Measurements from ENCODE around the gene THSD7A.

Gene THSD7A

GRCh38 chr7:11623093-11623678, 208.8 kb downstream of the THSD7A start:
- DNase-seq, result no peak

DNA sequence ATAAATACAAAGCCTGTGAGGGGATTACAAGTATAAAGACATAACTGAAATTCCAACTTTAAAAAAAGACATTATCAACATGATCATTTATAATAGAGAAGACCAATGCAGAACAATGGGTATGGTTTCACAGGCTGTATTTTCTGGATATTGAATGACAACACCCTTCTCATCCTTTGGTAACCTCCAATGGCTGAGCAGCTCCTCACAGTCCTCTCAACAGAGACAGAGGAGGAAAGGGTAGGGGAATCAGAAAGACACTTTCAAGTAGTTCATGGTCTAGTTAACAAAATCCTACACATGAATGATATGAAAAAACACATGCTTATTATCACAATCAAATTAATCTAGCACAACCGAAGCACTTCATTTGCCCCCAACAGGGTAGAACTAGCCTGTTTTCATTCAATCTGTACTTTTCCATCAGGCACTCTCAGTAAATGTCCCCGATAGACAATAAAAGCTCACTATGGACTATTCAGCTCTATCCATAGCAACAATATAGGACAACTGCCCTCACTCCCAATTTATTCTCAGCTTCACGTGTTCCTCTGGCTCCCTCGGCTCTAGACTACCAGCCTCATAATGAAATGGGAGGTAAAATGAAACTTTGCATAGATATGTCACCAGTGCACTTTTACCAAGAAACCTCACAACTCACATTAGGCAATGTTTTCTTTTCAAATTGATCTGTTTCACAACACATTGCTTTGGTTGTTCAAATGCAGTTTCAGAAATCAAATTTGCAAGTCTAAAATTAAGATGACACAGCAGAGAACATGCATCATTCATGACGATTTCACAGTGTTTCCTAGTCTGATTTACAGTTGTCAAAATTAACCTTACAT, 211.4 kb downstream of the THSD7A start:
- no peak for DNase-seq

DNA sequence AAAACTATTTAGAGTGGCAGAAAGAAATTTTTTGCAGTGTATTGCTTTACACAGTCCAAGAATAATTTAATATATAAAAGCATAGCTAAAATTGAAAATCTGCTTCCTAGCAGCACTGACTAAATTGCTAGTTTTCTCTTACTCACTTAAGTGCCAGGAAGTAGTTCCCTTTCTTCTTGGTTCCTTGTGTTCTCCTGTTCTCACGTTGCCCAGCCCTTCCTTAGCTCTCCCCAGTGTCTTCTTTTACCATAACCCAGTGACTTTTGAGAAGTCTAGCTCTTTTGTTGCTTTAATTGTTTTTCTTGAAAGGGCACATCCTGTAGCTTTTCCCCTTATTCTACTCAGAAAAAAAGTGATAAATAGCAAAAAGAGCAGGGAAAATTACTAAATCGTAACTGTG, 215.5 kb downstream of the THSD7A start:
- no peak for DNase-seq

- DNase-seq, result no peak
Measured at GRCh38 chr7:11615174-11615573, 216.8 kb downstream of the THSD7A start.

- DNase-seq, result no peak
Measured at GRCh38 chr7:11613292-11613930, 218.6 kb downstream of the THSD7A start.

DNA sequence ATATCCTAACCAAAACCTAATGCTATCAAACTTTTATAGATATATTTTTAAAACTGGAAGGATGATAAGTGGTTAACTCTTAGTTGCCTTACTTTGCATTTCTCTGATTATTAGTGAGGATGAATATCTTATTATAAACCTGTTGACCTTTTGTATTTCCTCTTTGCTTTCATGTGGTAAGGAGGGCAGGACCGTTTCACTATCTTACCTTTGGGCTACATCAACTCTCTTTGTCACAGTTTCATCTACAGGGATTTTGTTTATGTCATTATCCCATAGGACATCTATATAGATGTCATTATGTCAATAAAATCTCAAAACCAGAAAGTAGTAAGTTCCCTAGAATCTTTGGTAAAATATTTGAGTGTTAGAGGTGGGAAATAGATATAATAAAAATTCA, 219.3 kb downstream of the THSD7A start:
- no peak for DNase-seq

- no peak for DNase-seq
Measured at GRCh38 chr7:11609096-11609670, 222.8 kb downstream of the THSD7A start.

DNA sequence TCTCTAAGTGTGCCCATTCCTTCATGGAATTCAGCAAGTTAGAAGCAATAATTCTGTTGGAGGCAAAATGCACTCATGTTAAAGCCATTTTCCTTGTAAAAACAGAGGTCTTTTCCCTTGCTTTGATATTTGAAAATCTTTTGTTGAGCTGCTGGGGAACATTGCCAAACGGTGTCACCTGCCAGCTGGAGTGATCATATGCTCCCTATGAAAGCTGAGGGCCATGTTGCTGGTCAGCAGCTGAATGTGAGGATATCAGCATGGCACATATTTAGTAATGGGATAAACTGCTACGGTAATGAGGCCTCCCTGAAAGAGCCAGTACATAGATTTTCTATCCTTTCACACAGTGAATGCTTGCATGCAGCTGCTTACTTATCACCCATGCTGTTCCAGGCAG, 224.3 kb downstream of the THSD7A start:
- no peak for DNase-seq

DNA sequence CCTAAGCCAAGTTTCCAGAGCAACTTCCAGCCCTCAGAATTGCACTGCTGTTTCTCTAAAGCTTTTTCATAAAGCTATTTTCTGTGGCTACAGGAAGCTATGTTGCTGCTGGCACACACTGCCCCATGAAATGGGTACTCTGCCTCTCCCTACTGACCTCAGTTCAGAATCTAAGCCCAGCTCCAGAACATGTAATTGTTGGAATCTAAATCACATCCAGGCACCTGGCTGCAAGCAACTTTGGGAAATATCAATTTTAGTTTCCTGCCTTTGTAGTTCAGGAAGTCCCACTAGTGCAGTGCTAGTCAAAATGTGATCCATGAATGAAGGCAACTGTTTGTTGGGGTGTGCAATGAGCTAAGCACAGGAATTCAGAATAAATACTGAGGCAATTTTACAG, 226.2 kb downstream of the THSD7A start:
- DNase-seq, result no peak

- DNase-seq, result no peak
Measured at GRCh38 chr7:11604505-11604904, 227.5 kb downstream of the THSD7A start.

GRCh38 chr7:11601761-11602160, 230.2 kb downstream of the THSD7A start:
- DNase-seq, result no peak

- DNase-seq, result no peak
Measured at GRCh38 chr7:11593322-11593721, 238.7 kb downstream of the THSD7A start.

- no peak for DNase-seq
Measured at GRCh38 chr7:11592699-11593098, 239.3 kb downstream of the THSD7A start.

DNA sequence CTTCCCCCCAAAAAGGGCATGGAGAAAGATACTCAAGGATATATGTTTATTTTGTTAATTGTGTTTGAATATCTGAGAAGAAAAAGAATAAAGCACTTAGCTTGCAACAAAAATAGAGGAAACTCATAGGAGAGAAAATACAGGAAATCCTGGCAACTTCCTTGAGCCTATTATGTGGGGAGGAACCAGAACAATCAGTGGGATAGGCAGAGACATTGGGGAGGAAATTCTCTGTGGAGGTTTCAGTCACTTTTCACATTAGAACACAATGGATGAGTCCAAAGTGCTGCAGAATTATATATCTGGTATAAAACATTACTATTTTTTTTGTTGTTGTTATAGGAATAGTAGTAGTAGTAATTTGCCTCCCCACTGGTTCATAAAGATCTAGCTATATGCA, 240.1 kb downstream of the THSD7A start:
- no peak for DNase-seq

DNA sequence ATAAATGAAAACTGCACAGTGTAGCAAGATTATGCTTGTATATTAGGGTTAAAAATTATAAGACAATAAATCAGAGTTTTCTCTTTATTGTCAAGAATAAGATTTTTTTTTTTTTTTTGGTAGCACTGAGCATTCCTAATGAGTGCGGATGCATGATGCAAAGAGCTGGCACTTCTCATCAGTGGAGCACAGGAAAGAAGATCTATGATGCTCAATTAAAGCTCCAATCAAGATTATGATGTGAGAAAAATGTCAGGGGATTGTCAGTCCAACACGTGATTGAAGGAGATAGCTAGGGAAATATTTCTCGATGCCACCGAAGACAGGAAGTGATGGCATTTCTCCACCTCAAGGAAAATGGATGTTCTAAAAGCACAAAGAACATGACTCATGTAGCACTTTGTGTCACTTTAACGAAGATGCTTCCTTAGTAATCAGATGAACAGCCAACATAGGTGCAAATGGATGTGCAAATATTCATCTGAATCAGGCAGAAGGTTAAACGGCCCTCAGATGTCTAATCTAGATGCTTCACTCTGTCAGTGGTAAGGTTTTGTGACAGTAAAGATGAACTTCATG, 240.9 kb downstream of the THSD7A start:
- DNase-seq, result no peak

GRCh38 chr7:11589251-11589650, 242.7 kb downstream of the THSD7A start:
- DNase-seq, result no peak

- no peak for DNase-seq
Measured at GRCh38 chr7:11587814-11588213, 244.2 kb downstream of the THSD7A start.

DNA sequence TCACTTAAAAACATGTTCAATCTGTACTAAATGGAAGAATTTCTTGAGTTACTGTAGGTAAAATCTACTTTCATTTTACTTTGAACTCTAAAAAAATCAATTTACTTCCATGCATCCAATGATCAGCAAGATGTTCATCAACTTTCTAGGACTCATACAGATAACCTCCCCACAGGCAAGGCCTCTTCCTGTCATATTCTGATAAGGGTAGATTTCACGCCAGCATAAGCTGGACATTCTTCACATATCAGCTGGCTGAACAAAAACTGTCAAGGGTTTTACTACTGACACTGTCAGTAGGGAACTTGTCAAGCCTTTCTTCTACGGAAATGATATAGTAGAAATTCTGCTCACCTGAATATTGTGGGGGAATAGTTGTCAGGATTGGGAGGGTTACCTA, 244.9 kb downstream of the THSD7A start:
- DNase-seq, result no peak

DNA sequence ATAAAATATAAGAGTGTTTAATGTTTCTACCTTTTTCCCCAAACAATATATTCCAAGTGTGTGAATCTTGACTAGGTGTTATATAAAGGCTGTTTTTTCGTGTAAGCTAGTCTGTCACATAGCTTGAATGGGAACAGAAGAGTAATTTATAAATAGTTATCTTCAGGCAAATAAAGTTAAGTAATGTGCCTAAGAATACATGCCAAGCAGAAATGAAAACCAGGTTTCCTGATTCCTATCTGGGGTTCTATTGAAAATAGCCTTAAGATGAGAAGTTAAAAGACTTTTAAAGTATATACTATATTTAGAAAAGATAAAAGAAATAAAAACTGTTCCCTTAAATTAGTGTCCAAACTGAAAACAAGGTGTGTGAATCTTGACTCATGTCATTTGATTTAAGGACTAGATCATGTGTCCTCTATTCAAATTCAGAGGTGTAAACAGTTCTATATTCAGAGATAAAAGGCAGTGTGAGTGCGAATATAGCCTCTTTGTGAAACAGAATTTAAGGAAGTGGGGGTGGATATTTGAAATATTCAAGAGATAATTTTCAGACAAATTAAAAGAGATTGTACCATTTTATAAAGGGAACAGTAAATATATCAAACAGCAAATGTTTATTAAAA, 247.5 kb downstream of the THSD7A start:
- no peak for DNase-seq

- no peak for DNase-seq
Measured at GRCh38 chr7:11579141-11579540, 252.9 kb downstream of the THSD7A start.

DNA sequence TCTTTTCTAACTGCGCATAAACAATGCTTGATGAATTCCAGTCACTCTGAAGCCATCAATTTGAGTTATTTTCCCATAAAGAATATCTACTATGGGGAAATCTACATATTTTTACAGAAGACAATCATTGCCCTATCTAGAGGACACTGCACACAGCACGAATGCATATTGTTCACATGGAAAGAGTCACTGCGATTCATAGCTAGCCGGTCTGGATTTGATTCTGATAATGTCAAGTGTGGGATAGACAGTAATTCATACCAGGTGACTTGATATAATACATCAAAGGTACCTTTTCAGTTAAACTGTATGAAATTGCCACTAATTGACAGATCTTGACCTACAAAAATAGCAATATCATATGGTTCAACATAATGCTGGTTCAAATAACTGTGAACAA, 255.7 kb downstream of the THSD7A start:
- no peak for DNase-seq

- DNase-seq, result no peak
Measured at GRCh38 chr7:11573128-11573750, 258.8 kb downstream of the THSD7A start.
